A673 (cell line): ENCODE data around the gene EEF1A2.

Experiments
- EZH2 ChIP-seq: fragments of 200-600 bp; sonication (generic); IDR thresholded peaks from 2 replicates; pipeline ENCODE4 v1.6.1; 2017; ENCODE audit warnings: borderline replicate concordance, low read depth, mild to moderate bottlenecking, mixed read lengths, antibody characterized with exemption, low read length; ENCODE audit not compliant: poor library complexity, severe bottlenecking
- TF ChIP-seq, protein P1 (sequence below): fragments of 300-800, 200-600 bp; sonication (generic); conservative IDR thresholded peaks from 2 replicates; pipeline ENCODE4 v1.5.1; 2017; ENCODE audit warnings: low read depth, mild to moderate bottlenecking, antibody characterized with exemption, low read length, moderate library complexity, mixed read lengths

DNA sequence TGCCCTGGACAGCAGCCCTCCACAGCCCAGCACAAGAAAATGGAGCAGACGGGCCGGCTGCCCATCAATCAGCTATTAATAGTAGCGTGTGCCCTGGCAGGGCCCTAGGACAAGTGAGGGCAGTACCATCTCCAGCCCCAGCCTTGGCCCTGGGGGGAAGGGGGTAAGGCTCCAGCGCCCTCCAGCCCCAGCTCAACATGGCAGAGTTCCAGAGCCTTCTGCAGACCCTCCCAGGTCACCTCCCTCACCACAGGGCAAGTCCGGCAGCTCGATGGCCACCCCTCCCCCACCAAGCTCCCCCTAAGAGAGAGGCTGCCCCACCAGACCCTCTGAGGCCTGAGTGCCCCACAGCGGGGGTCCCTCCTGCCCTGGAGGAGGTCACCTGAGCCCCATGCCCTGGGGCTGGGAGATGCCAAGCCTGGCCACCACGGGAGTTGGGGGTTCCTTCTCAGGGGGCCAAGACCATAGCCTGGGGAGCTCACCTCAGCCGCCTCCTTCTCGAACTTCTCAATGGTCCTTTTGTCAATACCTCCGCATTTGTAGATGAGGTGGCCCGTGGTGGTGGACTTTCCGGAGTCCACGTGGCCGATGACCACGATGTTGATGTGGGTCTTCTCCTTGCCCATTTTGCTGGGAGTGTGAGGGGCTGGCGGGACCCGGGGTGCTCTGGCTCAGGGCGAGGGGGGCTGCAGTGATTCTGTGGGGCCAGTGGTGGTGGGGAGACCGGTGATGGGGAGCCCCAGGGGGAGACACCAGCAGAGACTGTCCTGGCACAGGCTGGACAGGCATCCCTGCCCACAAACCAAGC lies 1.5 kb downstream of the EEF1A2 start:
- TF ChIP-seq, protein P1, sequence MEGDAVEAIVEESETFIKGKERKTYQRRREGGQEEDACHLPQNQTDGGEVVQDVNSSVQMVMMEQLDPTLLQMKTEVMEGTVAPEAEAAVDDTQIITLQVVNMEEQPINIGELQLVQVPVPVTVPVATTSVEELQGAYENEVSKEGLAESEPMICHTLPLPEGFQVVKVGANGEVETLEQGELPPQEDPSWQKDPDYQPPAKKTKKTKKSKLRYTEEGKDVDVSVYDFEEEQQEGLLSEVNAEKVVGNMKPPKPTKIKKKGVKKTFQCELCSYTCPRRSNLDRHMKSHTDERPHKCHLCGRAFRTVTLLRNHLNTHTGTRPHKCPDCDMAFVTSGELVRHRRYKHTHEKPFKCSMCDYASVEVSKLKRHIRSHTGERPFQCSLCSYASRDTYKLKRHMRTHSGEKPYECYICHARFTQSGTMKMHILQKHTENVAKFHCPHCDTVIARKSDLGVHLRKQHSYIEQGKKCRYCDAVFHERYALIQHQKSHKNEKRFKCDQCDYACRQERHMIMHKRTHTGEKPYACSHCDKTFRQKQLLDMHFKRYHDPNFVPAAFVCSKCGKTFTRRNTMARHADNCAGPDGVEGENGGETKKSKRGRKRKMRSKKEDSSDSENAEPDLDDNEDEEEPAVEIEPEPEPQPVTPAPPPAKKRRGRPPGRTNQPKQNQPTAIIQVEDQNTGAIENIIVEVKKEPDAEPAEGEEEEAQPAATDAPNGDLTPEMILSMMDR = no peak
- no peak for TF ChIP-seq EZH2
